SU-DHL-6 (cell line): Measurements from ENCODE around the gene MGP.

Experiments used
- H2AFZ ChIP-seq: fragments of 200-600 bp; sonication (generic); 2 replicates; pipeline ENCODE4 v1.6.1; 2014; ENCODE audit warnings: low read depth, mild to moderate bottlenecking, moderate library complexity, mixed read lengths, antibody characterized with exemption, low read length; ENCODE audit not compliant: severe bottlenecking
- H3F3A ChIP-seq: fragments of 200-600 bp; shearing (Covaris generic); 2 replicates; pipeline ENCODE4 v1.6.0; 2016; ENCODE audit warnings: antibody characterized with exemption, mild to moderate bottlenecking; ENCODE audit not compliant: insufficient read depth
- H3K27ac ChIP-seq: fragments of 200-600 bp; sonication (generic); 2 replicates; pipeline ENCODE4 v1.5.1; 2016; ENCODE audit warnings: low read depth, mild to moderate bottlenecking, low read length, moderate library complexity, mixed read lengths
- H3K27me3 ChIP-seq: fragments of 200-600 bp; sonication (generic), shearing (Covaris generic); 2 replicates; pipeline ENCODE4 v1.6.0; 2014; ENCODE audit warnings: mild to moderate bottlenecking, low read length
- H3K36me3 ChIP-seq: fragments of 200-600 bp; sonication (generic); 2 replicates; pipeline ENCODE4 v1.6.1; 2014; ENCODE audit warnings: mild to moderate bottlenecking, low read length, mixed read lengths
- H3K4me2 ChIP-seq: fragments of 300-600, 200-600 bp; shearing (Covaris generic), sonication (generic); 2 replicates; pipeline ENCODE4 v1.6.0; 2014; ENCODE audit warnings: low read length, low read depth, mild to moderate bottlenecking; ENCODE audit not compliant: poor library complexity, severe bottlenecking
- H3K4me3 ChIP-seq: fragments of 200-600 bp; sonication (generic); 2 replicates; pipeline ENCODE4 v1.5.1; 2014; ENCODE audit warnings: antibody characterized with exemption, low read length, mild to moderate bottlenecking, mixed read lengths; ENCODE audit not compliant: insufficient read depth, poor library complexity, severe bottlenecking
- H3K79me2 ChIP-seq: fragments of 200-600 bp; sonication (generic); 2 replicates; pipeline ENCODE4 v1.6.1; 2014; ENCODE audit warnings: mild to moderate bottlenecking, low read length, moderate library complexity; ENCODE audit not compliant: insufficient read depth
- H3K9ac ChIP-seq: fragments of 200-600 bp; sonication (generic); 2 replicates; pipeline ENCODE4 v1.7.0; 2014; ENCODE audit warnings: mild to moderate bottlenecking, low read length
- H3K9me2 ChIP-seq: fragments of 200-600 bp; sonication (generic); replicated peaks from 2 replicates; pipeline ENCODE4 v1.6.1; 2014; ENCODE audit warnings: low read length; ENCODE audit not compliant: insufficient read depth
- H3K9me3 ChIP-seq: fragments of 200-600 bp; sonication (generic); 2 replicates; pipeline ENCODE4 v1.6.1; 2014; ENCODE audit warnings: low read length, mixed read lengths; ENCODE audit not compliant: insufficient read depth
- H4K20me1 ChIP-seq: fragments of 200-600 bp; sonication (generic); 2 replicates; pipeline ENCODE4 v1.6.1; 2014; ENCODE audit warnings: low read depth, mild to moderate bottlenecking, antibody characterized with exemption, low read length, moderate library complexity, mixed read lengths
- CTCF ChIP-seq: fragments of 200-600 bp; sonication (generic); IDR thresholded peaks from one replicate; pipeline ENCODE4 v1.5.1; 2017; ENCODE audit warnings: antibody characterized with exemption, mild to moderate bottlenecking, low read length, moderate library complexity; ENCODE audit not compliant: insufficient read depth, poor library complexity, severe bottlenecking
- EZH2phosphoT487 ChIP-seq: fragments of 200-600 bp; sonication (generic), shearing (Covaris generic); conservative IDR thresholded peaks from 2 replicates; pipeline ENCODE4 v1.6.1; 2018; ENCODE audit warnings: mild to moderate bottlenecking, antibody characterized with exemption, low read length, moderate library complexity, mixed read lengths

Gene MGP

DNA sequence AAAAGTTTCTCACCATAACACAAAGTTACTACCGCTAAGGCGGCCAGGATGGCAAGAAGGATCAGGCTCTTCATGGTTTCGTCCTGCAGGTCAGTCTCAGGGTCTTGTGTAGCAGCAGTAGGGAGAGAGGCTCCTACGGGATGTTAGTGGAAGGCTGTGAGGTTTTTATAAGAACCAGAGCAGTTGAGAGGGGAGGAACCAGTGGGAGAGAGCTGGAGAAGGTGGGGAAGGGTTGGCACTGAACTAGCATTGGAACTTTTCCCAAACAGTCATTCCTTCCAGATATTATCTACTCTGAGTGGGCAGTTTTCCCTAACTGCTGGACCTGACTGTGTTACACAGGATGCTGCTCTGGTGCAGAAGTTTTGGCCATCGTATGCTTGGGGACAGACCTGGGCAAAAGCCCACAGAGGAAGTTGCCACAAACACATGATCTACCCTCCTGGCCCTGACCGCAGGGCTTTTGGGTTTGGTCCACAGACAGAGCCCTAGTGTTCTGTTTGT, at the start of gene MGP:
TSS of gene MGP (minus strand) at position 137 of the 504 bp plus-strand sequence. CDS start at position 74, 63 bp downstream.
- Histone ChIP-seq H4K20me1 (no peaks in the 10 kb centered on the region), H3K4me2 (peak within 1 kb of the TSS; percentile 48), H3F3A (0 out of 2 replicates have a peak, but pooled peaks cover 3% of the 10 kb centered on the region), H3K4me3 (no peak within 1 kb of the TSS), H3K27me3 (no peaks in the 10 kb centered on the region), H2AFZ (no peak within 1 kb of the TSS), H3K27ac (no peak within 1 kb of the TSS), H3K79me2 (no peaks in the 10 kb centered on the region), H3K9me2 (no peaks in the 10 kb centered on the region), H3K36me3 (no peaks in the 10 kb centered on the region), H3K9ac (no peak within 1 kb of the TSS), H3K9me3 (no peaks in the 10 kb centered on the region)
- no peak for TF ChIP-seq EZH2phosphoT487
- no peak for TF ChIP-seq CTCF

- H3K4me2 ChIP-seq: no peak overlapping the region
- H3K9me3 ChIP-seq: no peaks in the 10 kb centered on the region
- H3K4me3 ChIP-seq: no peak overlapping the region
- no peaks in the 10 kb centered on the region; the same call in 1 of the 2 replicates for H3K36me3 ChIP-seq
- H3K27me3 ChIP-seq: no peaks in the 10 kb centered on the region
- H4K20me1 ChIP-seq: no peaks in the 10 kb centered on the region
- peaks cover 5% of the 10 kb centered on the region for H3F3A ChIP-seq
- TF ChIP-seq CTCF (no peak), EZH2phosphoT487 (no peak)
- H3K9me2 ChIP-seq: no peaks in the 10 kb centered on the region
- H3K9ac ChIP-seq: no peak overlapping the region
- no peaks in the 10 kb centered on the region for H3K79me2 ChIP-seq
- no peak overlapping the region for H2AFZ ChIP-seq
- H3K27ac ChIP-seq: no peak overlapping the region
These were observed 49.4 kb upstream of the MGP start for GRCh38 chr12:14935031-14935430.

DNA sequence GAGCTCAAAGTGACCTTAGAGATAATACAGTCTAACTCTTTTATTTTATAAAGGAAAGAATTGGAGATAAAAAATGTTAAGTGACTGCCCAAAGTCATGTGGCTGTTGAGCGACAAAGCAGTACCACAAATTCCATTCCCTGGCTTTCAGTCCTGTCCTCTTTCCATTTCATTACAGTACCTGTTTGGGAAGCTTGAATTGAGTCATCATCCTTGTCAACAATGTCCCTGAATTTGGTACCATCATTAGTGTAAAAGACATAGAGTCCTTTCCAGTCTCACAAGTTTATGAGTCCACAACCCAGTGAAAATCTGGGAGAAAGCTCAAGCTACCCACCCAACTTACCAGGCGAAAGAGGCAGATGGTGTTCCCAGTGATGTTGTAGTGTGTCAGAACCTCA, 48.9 kb upstream of the MGP start:
- Histone ChIP-seq H3K79me2 (no peaks in the 10 kb centered on the region), H2AFZ (no peak overlapping the region), H3K9ac (no peak overlapping the region), H3K4me3 (no peak overlapping the region), H3K27ac (no peak overlapping the region), H3K9me3 (no peaks in the 10 kb centered on the region), H4K20me1 (no peaks in the 10 kb centered on the region), H3K36me3 (no peaks in the 10 kb centered on the region; the same call in 1 of the 2 replicates), H3F3A (no peaks in the 10 kb centered on the region; the same call in none of the 2 replicates), H3K27me3 (no peaks in the 10 kb centered on the region), H3K4me2 (no peak overlapping the region), H3K9me2 (no peaks in the 10 kb centered on the region)
- no peak for TF ChIP-seq EZH2phosphoT487

DNA sequence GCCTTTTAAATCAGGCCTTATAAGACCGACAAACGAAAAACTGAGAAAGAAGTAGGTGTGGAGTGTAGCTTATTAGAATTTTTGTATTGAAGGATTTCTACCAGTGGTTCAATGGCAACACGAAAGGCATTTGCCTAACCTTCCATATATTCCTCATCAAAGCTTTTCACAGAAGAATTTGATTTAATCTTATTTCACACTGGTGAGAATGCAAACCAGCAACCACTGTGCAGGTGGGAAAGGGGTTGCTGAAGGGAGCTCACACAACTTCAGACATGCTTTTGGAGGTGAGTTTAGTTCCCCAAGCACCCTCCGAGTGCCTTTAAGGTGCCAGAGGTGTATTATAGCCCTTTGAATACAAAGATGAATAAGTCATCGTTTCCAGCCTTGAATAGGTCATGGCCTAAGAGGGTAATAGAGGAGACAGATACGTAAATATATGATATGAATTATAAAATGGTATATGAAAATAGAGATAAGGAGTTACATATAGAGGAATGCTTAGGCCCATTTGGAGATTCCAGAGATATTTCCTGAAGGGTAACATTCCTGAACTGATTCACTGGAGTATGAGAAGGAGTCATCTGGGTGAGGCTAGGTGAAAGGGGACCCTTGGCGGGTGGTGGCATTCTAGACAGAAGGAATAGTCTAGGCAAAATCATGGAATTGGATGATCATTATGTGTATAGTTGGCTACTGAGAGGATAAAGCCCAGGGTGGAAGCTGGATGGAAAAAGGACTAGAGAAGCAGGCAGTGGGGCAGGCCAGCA, 46.3 kb upstream of the MGP start:
- no peak overlapping the region for H3K4me2 ChIP-seq
- no peaks in the 10 kb centered on the region for H3K36me3 ChIP-seq
- no peaks in the 10 kb centered on the region for H3K79me2 ChIP-seq
- no peak overlapping the region for H2AFZ ChIP-seq
- H3K27ac ChIP-seq: no peak overlapping the region
- TF ChIP-seq EZH2phosphoT487 (no peak), CTCF (no peak)
- H3K9ac ChIP-seq: no peak overlapping the region
- no peaks in the 10 kb centered on the region for H3K9me2 ChIP-seq
- no peaks in the 10 kb centered on the region for H3F3A ChIP-seq
- no peaks in the 10 kb centered on the region for H3K27me3 ChIP-seq
- no peaks in the 10 kb centered on the region for H3K9me3 ChIP-seq
- no peak overlapping the region for H3K4me3 ChIP-seq
- H4K20me1 ChIP-seq: no peaks in the 10 kb centered on the region
